HG03103 (cell line): ENCODE data around the gene PRICKLE2.
"Not testable (repeated sequence)": the region's sequence is repeated elsewhere in the genome, so short reads cannot be mapped to it uniquely, and the experiment has no call there.

Experiments used
- ATAC-seq: cut with Tn5 transposase; IDR thresholded peaks from one replicate; pipeline ENCODE4 v1.9.1; 2021; ENCODE audit warnings: low read depth; ENCODE audit not compliant: unreplicated experiment

The PRICKLE2 gene

GRCh38 chr3:64108231-64108630, 117.0 kb downstream of the PRICKLE2 start:
- no peak for ATAC-seq

DNA sequence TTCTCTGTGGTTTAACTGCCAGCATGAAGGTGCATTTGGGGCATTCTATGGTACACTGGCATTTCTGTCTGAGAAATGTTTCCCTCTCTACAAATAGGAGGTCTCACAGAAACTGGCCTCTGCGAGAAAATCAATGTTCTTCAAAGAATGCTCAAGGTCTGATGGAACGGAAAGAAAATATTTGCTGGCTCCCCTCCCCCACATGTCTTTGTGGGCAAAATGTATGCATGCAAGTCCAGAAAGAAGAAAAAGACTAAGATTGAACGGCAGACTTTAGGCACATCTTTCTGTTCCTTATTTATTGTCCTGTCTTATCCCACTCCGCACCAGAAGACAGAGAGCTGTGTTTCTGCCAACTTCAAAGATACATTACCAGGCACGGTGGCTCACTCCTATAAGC, 118.1 kb downstream of the PRICKLE2 start:
- ATAC-seq, result no peak

DNA sequence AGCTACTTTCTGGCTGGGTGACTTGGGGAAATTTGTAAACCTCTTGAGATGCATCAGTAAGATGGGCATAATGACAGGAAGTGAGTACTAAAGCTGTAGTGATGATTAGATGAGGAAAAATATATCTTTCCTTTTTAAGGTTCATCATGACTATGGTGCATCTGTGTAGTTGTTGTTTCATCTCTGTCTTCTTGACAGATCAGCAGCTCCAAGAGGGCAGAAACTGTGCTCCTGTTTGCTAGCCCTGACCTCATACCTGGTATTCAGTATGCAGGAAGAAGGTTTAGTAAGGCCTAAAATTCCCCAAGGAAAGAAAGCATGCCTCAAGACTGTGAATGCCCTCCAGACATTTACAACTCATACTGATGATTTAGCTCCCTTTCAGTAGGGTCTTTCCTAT, 119.5 kb downstream of the PRICKLE2 start:
- ATAC-seq, result no peak

DNA sequence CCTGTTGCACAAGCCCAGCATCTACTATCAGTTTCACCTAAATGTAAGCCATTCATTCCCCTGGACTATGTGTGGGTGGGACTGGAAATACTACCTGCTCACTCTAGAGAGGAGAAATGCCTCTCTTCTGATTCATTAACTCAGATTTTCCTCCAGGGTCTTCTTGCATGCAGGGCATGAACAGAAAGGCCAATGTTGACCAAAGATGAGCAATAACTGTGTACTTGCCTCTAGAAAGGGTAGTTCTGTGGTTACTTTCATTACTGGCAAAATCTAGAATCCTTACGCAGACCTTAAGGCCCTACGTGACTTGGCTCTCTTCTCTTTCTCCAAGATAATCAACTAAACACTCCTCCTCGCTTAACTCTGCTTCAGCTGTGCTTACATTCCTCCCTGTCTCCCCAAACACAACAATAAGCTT, 120.6 kb downstream of the PRICKLE2 start:
- ATAC-seq, result no peak

GRCh38 chr3:64104006-64104405, 121.3 kb downstream of the PRICKLE2 start:
- no peak for ATAC-seq

DNA sequence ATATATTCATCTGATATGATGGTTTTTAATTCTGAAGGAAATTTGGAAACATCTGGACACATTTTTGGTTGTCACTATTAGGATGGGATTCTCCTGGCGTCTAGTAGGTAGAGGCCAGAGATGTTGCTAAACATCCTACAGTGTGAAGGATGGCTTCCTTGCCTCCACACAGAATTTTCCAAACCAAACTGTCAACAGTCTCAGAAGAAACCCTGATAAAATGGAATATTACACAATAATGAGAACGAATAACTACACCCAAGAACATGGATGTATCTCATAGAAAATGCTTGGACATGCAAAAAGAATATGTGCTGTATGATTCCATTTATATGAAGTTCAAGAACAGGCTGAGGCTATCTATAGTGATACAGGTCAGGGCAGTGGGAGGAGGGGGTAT, 122.1 kb downstream of the PRICKLE2 start:
- ATAC-seq, result no peak

DNA sequence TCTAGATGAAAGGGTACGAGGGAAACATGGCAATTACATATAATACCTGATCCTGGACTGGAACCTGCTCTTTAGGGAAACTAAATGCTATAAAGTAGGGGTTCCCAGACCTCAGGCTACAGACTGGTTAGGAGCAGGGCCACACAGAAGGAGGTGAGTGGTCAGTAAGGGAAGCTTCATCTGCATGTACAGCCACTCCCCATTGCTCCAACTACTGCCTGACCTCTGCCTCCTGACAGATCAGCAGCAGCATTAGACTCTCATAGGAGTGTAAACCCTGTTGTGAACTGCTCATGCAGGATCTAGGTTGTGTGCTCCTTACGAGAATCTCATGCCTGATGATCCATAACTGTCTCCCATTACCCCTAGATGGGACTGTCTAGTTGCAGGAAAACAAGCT, 123.1 kb downstream of the PRICKLE2 start:
- no peak for ATAC-seq

DNA sequence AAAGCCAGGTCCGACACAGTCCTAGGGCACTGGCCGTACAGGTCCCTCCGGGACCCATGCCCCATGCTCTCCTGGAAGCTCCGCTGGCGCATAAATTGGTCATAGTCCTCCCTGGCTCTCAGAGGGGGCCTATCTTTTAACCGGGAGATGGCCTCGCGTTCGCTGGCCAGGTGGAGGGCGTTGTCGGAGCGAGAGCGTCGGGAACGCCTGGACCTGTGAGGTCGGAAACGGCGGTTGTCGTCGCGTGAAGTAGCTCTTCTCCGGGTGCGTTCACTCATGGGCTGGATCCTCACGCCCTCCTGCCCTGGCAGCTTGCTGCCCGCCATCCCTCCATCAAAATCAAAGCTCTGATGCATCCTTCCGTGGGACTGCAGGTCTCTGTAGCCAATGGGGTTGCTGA, 126.0 kb downstream of the PRICKLE2 start:
- ATAC-seq, result no peak

GRCh38 chr3:64098670-64099069, 126.6 kb downstream of the PRICKLE2 start:
- ATAC-seq, result no peak

GRCh38 chr3:64097920-64098319, 127.3 kb downstream of the PRICKLE2 start:
- ATAC-seq, result no peak

GRCh38 chr3:64095802-64096201, 129.5 kb downstream of the PRICKLE2 start:
- no peak for ATAC-seq

DNA sequence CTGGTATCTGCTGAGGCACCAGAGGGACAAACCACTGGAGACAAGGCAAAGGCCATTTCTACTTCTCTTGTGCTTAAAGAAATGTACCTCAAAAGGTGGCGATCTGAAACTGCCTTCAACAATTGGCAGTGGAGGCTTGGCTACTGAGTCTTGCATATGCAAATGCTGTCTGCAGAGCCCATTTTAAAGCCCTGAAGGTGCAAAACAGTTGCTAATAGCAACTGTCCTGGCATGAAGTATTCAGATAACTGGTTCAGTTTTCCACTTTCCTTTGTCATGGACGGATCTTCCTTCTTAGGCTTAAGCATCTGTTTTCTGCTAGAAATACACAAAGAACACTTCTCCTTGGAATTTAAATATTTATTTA, 130.6 kb downstream of the PRICKLE2 start:
- ATAC-seq, result no peak

- ATAC-seq, result no peak
Observed at GRCh38 chr3:64093825-64094712, 131.2 kb downstream of the PRICKLE2 start.

- no peak for ATAC-seq
Observed at GRCh38 chr3:64093211-64093610, 132.1 kb downstream of the PRICKLE2 start.

GRCh38 chr3:64091501-64091900, 133.8 kb downstream of the PRICKLE2 start:
- ATAC-seq, result no peak

- ATAC-seq, result not testable (repeated sequence)
Observed at GRCh38 chr3:64089386-64089785, 135.9 kb downstream of the PRICKLE2 start.

GRCh38 chr3:64088408-64089205, 136.7 kb downstream of the PRICKLE2 start:
- no peak for ATAC-seq

DNA sequence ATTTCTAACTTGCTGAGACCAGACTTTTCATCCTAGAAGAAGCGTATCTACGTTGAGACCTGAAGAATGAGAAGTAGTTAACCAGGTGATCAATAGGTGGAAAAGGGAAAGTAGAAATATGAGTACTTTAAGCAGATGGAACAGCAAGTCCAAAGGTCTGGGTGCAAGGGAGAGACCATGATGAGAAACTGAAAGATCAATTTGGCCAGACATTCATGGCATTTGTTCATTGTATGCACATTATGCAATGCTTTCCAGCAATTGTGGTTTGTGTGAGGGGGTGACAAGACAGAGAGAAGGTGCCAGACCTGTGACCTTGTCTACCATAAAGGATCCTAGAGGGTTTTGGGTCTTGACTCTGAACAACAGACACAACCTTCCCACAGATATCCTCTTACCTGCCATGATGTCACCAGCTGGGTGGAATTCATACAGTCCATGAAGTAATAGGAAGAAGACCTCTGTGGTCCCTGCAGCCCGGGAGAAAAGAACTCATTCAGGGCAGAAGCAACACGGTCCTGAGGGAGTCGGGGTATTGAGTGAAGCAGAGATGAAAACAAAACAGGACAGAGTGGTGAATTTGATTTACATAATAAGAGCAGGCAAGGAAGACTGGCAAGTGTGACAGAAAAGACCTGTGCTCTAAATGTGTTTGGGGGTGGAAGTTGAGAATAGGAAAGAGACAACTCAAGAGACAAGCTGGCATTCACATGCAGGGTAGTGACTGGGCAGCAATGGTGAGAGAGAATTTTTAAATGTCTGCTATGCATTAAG, 138.6 kb downstream of the PRICKLE2 start:
- no peak for ATAC-seq

- no peak for ATAC-seq
Observed at GRCh38 chr3:64084640-64085039, 140.6 kb downstream of the PRICKLE2 start.

GRCh38 chr3:64083575-64083974, 141.7 kb downstream of the PRICKLE2 start:
- ATAC-seq, result no peak

- no peak for ATAC-seq
Observed at GRCh38 chr3:64082961-64083541, 142.2 kb downstream of the PRICKLE2 start.
